ENCODE results near the gene STEEP1.

The STEEP1 gene

GRCh38 chrX:119565107-119565663, at the start of gene STEEP1:
TSS of gene STEEP1 (minus strand) at chrX:119565409. CDS start at chrX:119565355, 54 bp downstream.
- Mint-ChIP-seq H3K27me3 (no peaks in the 10 kb centered on the region), H3K4me3 (peak within 1 kb of the TSS; percentile 86), H3K4me1 (ENCODE audit: low read depth) (peaks cover 18% of the 10 kb centered on the region), H3K27ac (peak within 1 kb of the TSS; percentile 87), H3K36me3 (ENCODE audit: low read depth) (no peaks in the 10 kb centered on the region), H3K9me3 (no peaks in the 10 kb centered on the region)

GRCh38 chrX:119614776-119615175, 49.6 kb upstream of the STEEP1 start:
- Mint-ChIP-seq H3K4me1 (ENCODE audit: low read depth) (peaks cover 14% of the 10 kb centered on the region), H3K4me3 (no peak overlapping the region), H3K27me3 (no peaks in the 10 kb centered on the region), H3K36me3 (ENCODE audit: low read depth) (peaks cover 12% of the 10 kb centered on the region), H3K9me3 (no peaks in the 10 kb centered on the region), H3K27ac (no peak overlapping the region)

- Mint-ChIP-seq H3K9me3 (no peaks in the 10 kb centered on the region), H3K27ac (peak overlapping the region; percentile 95), H3K36me3 (ENCODE audit: low read depth) (peaks cover 19% of the 10 kb centered on the region), H3K27me3 (no peaks in the 10 kb centered on the region), H3K4me1 (ENCODE audit: low read depth) (peaks cover 37% of the 10 kb centered on the region), H3K4me3 (peak overlapping the region; percentile 93)
Observed at GRCh38 chrX:119607018-119607389, 41.8 kb upstream of the STEEP1 start.

GRCh38 chrX:119606280-119607017, 41.2 kb upstream of the STEEP1 start, which contains the start of gene NKRF:
TSS of gene NKRF (minus strand) at chrX:119606424.
- Mint-ChIP-seq H3K4me3 (peak within 1 kb of the TSS; percentile 93), H3K27me3 (no peaks in the 10 kb centered on the region), H3K36me3 (ENCODE audit: low read depth) (peaks cover 23% of the 10 kb centered on the region), H3K27ac (peak within 1 kb of the TSS; percentile 95), H3K9me3 (no peaks in the 10 kb centered on the region), H3K4me1 (ENCODE audit: low read depth) (peaks cover 41% of the 10 kb centered on the region)

GRCh38 chrX:119605464-119606279, 40.5 kb upstream of the STEEP1 start:
- Mint-ChIP-seq H3K4me1 (ENCODE audit: low read depth) (peaks cover 41% of the 10 kb centered on the region), H3K4me3 (peak overlapping the region; percentile 93), H3K9me3 (no peaks in the 10 kb centered on the region), H3K27ac (peak overlapping the region; percentile 95), H3K27me3 (no peaks in the 10 kb centered on the region), H3K36me3 (ENCODE audit: low read depth) (peaks cover 23% of the 10 kb centered on the region)

- H3K27ac Mint-ChIP-seq = peak overlapping the region; percentile 90
- H3K36me3 Mint-ChIP-seq (ENCODE audit: low read depth) = peaks cover 23% of the 10 kb centered on the region
- H3K27me3 Mint-ChIP-seq = no peaks in the 10 kb centered on the region
- H3K9me3 Mint-ChIP-seq = no peaks in the 10 kb centered on the region
- H3K4me1 Mint-ChIP-seq (ENCODE audit: low read depth) = peaks cover 45% of the 10 kb centered on the region
- H3K4me3 Mint-ChIP-seq = peak overlapping the region; percentile 93
Observed at GRCh38 chrX:119604766-119605463, 39.7 kb upstream of the STEEP1 start.

GRCh38 chrX:119602701-119603255, 37.6 kb upstream of the STEEP1 start:
- H3K9me3 Mint-ChIP-seq = no peaks in the 10 kb centered on the region
- H3K27ac Mint-ChIP-seq = no peak overlapping the region
- peaks cover 30% of the 10 kb centered on the region for H3K36me3 Mint-ChIP-seq (ENCODE audit: low read depth)
- H3K27me3 Mint-ChIP-seq = no peaks in the 10 kb centered on the region
- H3K4me1 Mint-ChIP-seq (ENCODE audit: low read depth) = peaks cover 51% of the 10 kb centered on the region
- no peak overlapping the region for H3K4me3 Mint-ChIP-seq

GRCh38 chrX:119589810-119590209, 24.6 kb upstream of the STEEP1 start:
- no peaks in the 10 kb centered on the region for H3K27me3 Mint-ChIP-seq
- H3K36me3 Mint-ChIP-seq (ENCODE audit: low read depth) = peaks cover 40% of the 10 kb centered on the region
- no peak overlapping the region for H3K4me3 Mint-ChIP-seq
- H3K9me3 Mint-ChIP-seq = no peaks in the 10 kb centered on the region
- H3K4me1 Mint-ChIP-seq (ENCODE audit: low read depth) = no peaks in the 10 kb centered on the region
- H3K27ac Mint-ChIP-seq = no peak overlapping the region

GRCh38 chrX:119583431-119584059, 18.3 kb upstream of the STEEP1 start:
- peaks cover 10% of the 10 kb centered on the region for H3K4me1 Mint-ChIP-seq (ENCODE audit: low read depth)
- H3K27me3 Mint-ChIP-seq = no peaks in the 10 kb centered on the region
- H3K36me3 Mint-ChIP-seq (ENCODE audit: low read depth) = peaks cover 2% of the 10 kb centered on the region
- H3K27ac Mint-ChIP-seq = peak overlapping the region; percentile 54
- no peaks in the 10 kb centered on the region for H3K9me3 Mint-ChIP-seq
- H3K4me3 Mint-ChIP-seq = no peak overlapping the region

- Mint-ChIP-seq H3K36me3 (ENCODE audit: low read depth) (peaks cover 6% of the 10 kb centered on the region), H3K27ac (no peak overlapping the region), H3K27me3 (no peaks in the 10 kb centered on the region), H3K4me3 (no peak overlapping the region), H3K9me3 (no peaks in the 10 kb centered on the region), H3K4me1 (ENCODE audit: low read depth) (peaks cover 21% of the 10 kb centered on the region)
Observed at GRCh38 chrX:119579414-119579813, 14.2 kb upstream of the STEEP1 start.

GRCh38 chrX:119574394-119575266, 9.4 kb upstream of the STEEP1 start, which contains the start of gene UBE2A:
TSS of gene UBE2A (plus strand) at chrX:119574563. CDS start at chrX:119574712, 149 bp downstream.
- Mint-ChIP-seq H3K4me1 (ENCODE audit: low read depth) (peaks cover 24% of the 10 kb centered on the region), H3K36me3 (ENCODE audit: low read depth) (peaks cover 6% of the 10 kb centered on the region), H3K9me3 (no peaks in the 10 kb centered on the region), H3K27ac (peak within 1 kb of the TSS; percentile 95), H3K27me3 (no peaks in the 10 kb centered on the region), H3K4me3 (peak within 1 kb of the TSS; percentile 93)

GRCh38 chrX:119573840-119574393, 8.7 kb upstream of the STEEP1 start:
- Mint-ChIP-seq H3K27me3 (no peaks in the 10 kb centered on the region), H3K4me3 (peak overlapping the region; percentile 93), H3K9me3 (no peaks in the 10 kb centered on the region), H3K4me1 (ENCODE audit: low read depth) (peaks cover 21% of the 10 kb centered on the region), H3K27ac (peak overlapping the region; percentile 95), H3K36me3 (ENCODE audit: low read depth) (peaks cover 6% of the 10 kb centered on the region)

- Mint-ChIP-seq H3K9me3 (no peaks in the 10 kb centered on the region), H3K36me3 (ENCODE audit: low read depth) (peaks cover 6% of the 10 kb centered on the region), H3K4me1 (ENCODE audit: low read depth) (peaks cover 18% of the 10 kb centered on the region), H3K27me3 (no peaks in the 10 kb centered on the region), H3K4me3 (no peak overlapping the region), H3K27ac (peak overlapping the region; percentile 11)
Observed at GRCh38 chrX:119573222-119573621, 8.0 kb upstream of the STEEP1 start.
